GM19395 (cell line): ENCODE measurements around the gene LRFN3.
A peak's percentile ranks its signal among the peaks of the same experiment; 100 is the strongest.
"Not testable (repeated sequence)": the region's sequence is repeated elsewhere in the genome, so short reads cannot be mapped to it uniquely, and the experiment has no call there.

ENCODE experiments used
- ATAC-seq: cut with Tn5 transposase; IDR thresholded peaks from one replicate; pipeline ENCODE4 v1.9.1; 2021; ENCODE audit warnings: mild to moderate bottlenecking, moderate library complexity; ENCODE audit not compliant: unreplicated experiment

Gene LRFN3

GRCh38 chr19:35935911-35936737 is at the start of gene LRFN3:
TSS of gene LRFN3 (plus strand) at chr19:35936374. CDS start at chr19:35939426, 3,052 bp downstream.
- no peak for ATAC-seq

GRCh38 chr19:35887197-35887596 is 49.0 kb upstream of the LRFN3 start:
- ATAC-seq: no peak

- no peak for ATAC-seq
These were observed 47.8 kb upstream of the LRFN3 start for GRCh38 chr19:35888398-35888797.

- ATAC-seq: no peak
These were observed 46.6 kb upstream of the LRFN3 start for GRCh38 chr19:35889370-35890112.

GRCh38 chr19:35890113-35890650 is 46.0 kb upstream of the LRFN3 start:
- no peak for ATAC-seq

GRCh38 chr19:35891819-35892218 is 44.4 kb upstream of the LRFN3 start:
- not testable (repeated sequence) for ATAC-seq

- no peak for ATAC-seq
These were observed 41.8 kb upstream of the LRFN3 start for GRCh38 chr19:35894342-35894741.

- ATAC-seq: no peak
These were observed 40.1 kb upstream of the LRFN3 start for GRCh38 chr19:35895911-35896642.

GRCh38 chr19:35896643-35897040 is 39.5 kb upstream of the LRFN3 start:
- ATAC-seq: no peak

GRCh38 chr19:35897706-35898451 is 38.3 kb upstream of the LRFN3 start:
- ATAC-seq: no peak

- no peak for ATAC-seq
These were observed 37.7 kb upstream of the LRFN3 start for GRCh38 chr19:35898499-35898809.

GRCh38 chr19:35899547-35900214 is 36.5 kb upstream of the LRFN3 start:
- peak; percentile 52 for ATAC-seq

GRCh38 chr19:35901055-35901644 is 35.0 kb upstream of the LRFN3 start:
- no peak for ATAC-seq

GRCh38 chr19:35901854-35902661 is 34.1 kb upstream of the LRFN3 start, which contains the start of gene HCST:
TSS of gene HCST (plus strand) at chr19:35902529. CDS start at chr19:35902594, 65 bp downstream.
- no peak for ATAC-seq

- ATAC-seq: no peak
These were observed 33.2 kb upstream of the LRFN3 start for GRCh38 chr19:35902870-35903475.

- ATAC-seq: no peak
These were observed 32.5 kb upstream of the LRFN3 start for GRCh38 chr19:35903550-35904179.

- ATAC-seq: no peak
These were observed 31.7 kb upstream of the LRFN3 start for GRCh38 chr19:35904311-35905068.
